GM23248 (cell line): Measurements from ENCODE around the gene GLIPR1L2. TPM values are rescaled to one million over a fixed set of nuclear protein-coding genes. Genes with fewer than 3 reads are reported as not detected.
A peak's percentile ranks its signal among the peaks of the same experiment; 100 is the strongest.
"Not testable (repeated sequence)": the region's sequence is repeated elsewhere in the genome, so short reads cannot be mapped to it uniquely, and the experiment has no call there.

Experiments used
- DNase-seq: peaks from one replicate; pipeline ENCODE4 v3.0.0-alpha.2; 2015
- H2AFZ ChIP-seq: fragments of 200-600 bp; sonication (generic); 2 replicates; pipeline ENCODE4 v1.6.1; 2016; ENCODE audit warnings: antibody characterized with exemption
- H3F3A ChIP-seq: fragments of 200-600 bp; sonication (generic); 2 replicates; pipeline ENCODE4 v1.6.1; 2016; ENCODE audit warnings: mild to moderate bottlenecking, antibody characterized with exemption, mixed run types; ENCODE audit not compliant: insufficient read depth
- H3K27ac ChIP-seq: fragments of 200-600 bp; sonication (generic); 2 replicates; pipeline ENCODE4 v1.5.1; 2016; ENCODE audit warnings: mild to moderate bottlenecking
- H3K27me3 ChIP-seq: fragments of 200-600 bp; sonication (generic); replicated peaks from 2 replicates; pipeline ENCODE4 v1.6.1; 2016; ENCODE audit warnings: mild to moderate bottlenecking; ENCODE audit not compliant: insufficient read depth
- H3K36me3 ChIP-seq: fragments of 200-600 bp; sonication (generic); 2 replicates; pipeline ENCODE4 v1.6.1; 2016; ENCODE audit warnings: low read depth, mild to moderate bottlenecking
- H3K4me1 ChIP-seq: fragments of 200-600 bp; sonication (generic); 2 replicates; pipeline ENCODE4 v1.6.1; 2016; ENCODE audit warnings: mild to moderate bottlenecking; ENCODE audit not compliant: insufficient read depth
- H3K4me2 ChIP-seq: fragments of 200-600 bp; sonication (generic); one replicate; pipeline ENCODE4 v1.6.1; 2016; ENCODE audit warnings: mild to moderate bottlenecking; ENCODE audit not compliant: unreplicated experiment
- H3K4me3 ChIP-seq: fragments of 200-600 bp; sonication (generic); 2 replicates; pipeline ENCODE4 v1.5.1; 2016; ENCODE audit warnings: mild to moderate bottlenecking
- H3K79me2 ChIP-seq: fragments of 200-600 bp; sonication (generic); 2 replicates; pipeline ENCODE4 v1.6.1; 2016; ENCODE audit warnings: mild to moderate bottlenecking; ENCODE audit not compliant: insufficient read depth
- H3K9ac ChIP-seq: fragments of 200-600 bp; sonication (generic); 2 replicates; pipeline ENCODE4 v1.6.1; 2016; ENCODE audit warnings: mild to moderate bottlenecking
- H3K9me2 ChIP-seq: fragments of 200-600 bp; sonication (generic); 2 replicates; pipeline ENCODE4 v1.6.1; 2016; ENCODE audit warnings: mixed run types, mild to moderate bottlenecking, moderate library complexity; ENCODE audit not compliant: insufficient read depth
- H3K9me3 ChIP-seq: fragments of 200-600 bp; sonication (generic); one replicate; pipeline ENCODE4 v1.6.1; 2017; ENCODE audit warnings: low read depth
- H4K20me1 ChIP-seq: fragments of 200-600 bp; sonication (generic); 2 replicates; pipeline ENCODE4 v1.6.0; 2016; ENCODE audit not compliant: insufficient read depth
- EZH2 ChIP-seq: fragments of 200-600 bp; sonication (generic); IDR thresholded peaks from 2 replicates; pipeline ENCODE4 v1.6.1; 2018; ENCODE audit warnings: antibody characterized with exemption, mild to moderate bottlenecking; ENCODE audit not compliant: insufficient read depth, poor library complexity, severe bottlenecking
- EZH2phosphoT487 ChIP-seq: fragments of 200-600 bp; sonication (generic); IDR thresholded peaks from 2 replicates; pipeline ENCODE4 v1.6.1; 2018; ENCODE audit warnings: antibody characterized with exemption, moderate library complexity, mild to moderate bottlenecking, low read depth; ENCODE audit not compliant: insufficient read depth
- WGBS, 2 experiments: methylation state at CpG; one replicate each; pipeline ENCODE4 v1.1.6; 2015 to 2017; ENCODE audit warnings: low lambda C conversion rate in 2 of 2, low coverage in 1 of 2; ENCODE audit errors: missing lambda C conversion rate in 2 of 2; 5-methylcytosine and 5-hydroxymethylcytosine counted together
- in situ Hi-C: fragments of 300-500 bp; cut with MboI; formaldehyde crosslinking; loops from 2 replicates; pipeline ENCODE4 v1.15.0; 2020
- polyA plus RNA-seq: library from polyadenylated mRNA; unstranded; fragments of >200 nt; fragmentation: Nextera tagmentation; extraction: Ambion mirVana; gene quantifications from 2 replicates; pipeline ENCODE4 v1.2.1, GENCODE V29; 2016
- total RNA-seq: library from RNA; depleted of rRNA; stranded (reverse); fragments of >200 nt; shearing (Covaris generic); gene quantifications from 2 replicates; pipeline ENCODE4 v1.2.3, GENCODE V29; 2014

Gene GLIPR1L2
- total and polyA plus RNA-seq, 2 experiments from 2014 or later = 1.6 to 2.1 TPM

GRCh38 chr12:75444429-75445136, 53.7 kb downstream of the GLIPR1L2 start:
- TF ChIP-seq EZH2phosphoT487 (no peak), EZH2 (no peak)
- H3F3A ChIP-seq = peaks cover 38% of the 10 kb centered on the region
- no peaks in the 10 kb centered on the region for H3K79me2 ChIP-seq
- DNase-seq = peak; percentile 87
- peaks cover 58% of the 10 kb centered on the region for H3K4me1 ChIP-seq
- peak overlapping the region; percentile 28; the same call in 1 of the 2 replicates for H3K4me3 ChIP-seq
- peak overlapping the region; percentile 56 for H3K27ac ChIP-seq
- peak overlapping the region; percentile 59 for H3K4me2 ChIP-seq
- no peak overlapping the region for H3K9ac ChIP-seq
- H4K20me1 ChIP-seq = no peaks in the 10 kb centered on the region
- H3K9me2 ChIP-seq = peaks cover 6% of the 10 kb centered on the region; the same call in 1 of the 2 replicates
- H3K27me3 ChIP-seq = no peaks in the 10 kb centered on the region
- no peaks in the 10 kb centered on the region for H3K36me3 ChIP-seq
- 64 to 66% methylated on average over 6 of the region's 6 CpGs for WGBS, 2 experiments
- H3K9me3 ChIP-seq = no peaks in the 10 kb centered on the region
- peak overlapping the region; percentile 23; the same call in 1 of the 2 replicates for H2AFZ ChIP-seq
- in situ Hi-C loops = no loop called here

- 84 to 85% methylated on average over 7 of the region's 7 CpGs for WGBS, 2 experiments
- in situ Hi-C loops, H3K27me3 ChIP-seq, H3K9me3 ChIP-seq, H3K9me2 ChIP-seq, DNase-seq, H4K20me1 ChIP-seq, H3K4me2 ChIP-seq, H3K27ac ChIP-seq, H2AFZ ChIP-seq, H3K9ac ChIP-seq, H3K36me3 ChIP-seq, H3K4me3 ChIP-seq, H3K79me2 ChIP-seq: not testable (repeated sequence)
- Histone ChIP-seq H3K4me1 (peaks cover 52% of the 10 kb centered on the region), H3F3A (peaks cover 33% of the 10 kb centered on the region)
These were observed 54.2 kb downstream of the GLIPR1L2 start for GRCh38 chr12:75445137-75445507.

- H3K9ac ChIP-seq = no peak overlapping the region
- no peaks in the 10 kb centered on the region for H3K27me3 ChIP-seq
- H3K4me1 ChIP-seq = peaks cover 47% of the 10 kb centered on the region
- peak overlapping the region; percentile 39; the same call in 1 of the 2 replicates for H3K4me3 ChIP-seq
- H3K36me3 ChIP-seq = no peaks in the 10 kb centered on the region
- in situ Hi-C loops = no loop called here
- H3F3A ChIP-seq = peaks cover 28% of the 10 kb centered on the region
- no peaks in the 10 kb centered on the region for H3K9me3 ChIP-seq
- no peaks in the 10 kb centered on the region for H3K79me2 ChIP-seq
- peak; percentile 80 for DNase-seq
- H3K27ac ChIP-seq = 0 out of 2 replicates have a peak overlapping the region, but pooled peaks have one; percentile 4
- no peak overlapping the region for H2AFZ ChIP-seq
- no peak for TF ChIP-seq EZH2
- no peak for TF ChIP-seq EZH2phosphoT487
- H3K4me2 ChIP-seq = peak overlapping the region; percentile 72
- H4K20me1 ChIP-seq = no peaks in the 10 kb centered on the region
- peaks cover 6% of the 10 kb centered on the region; the same call in 1 of the 2 replicates for H3K9me2 ChIP-seq
These were observed 56.0 kb downstream of the GLIPR1L2 start for GRCh38 chr12:75446857-75447256.

- H3F3A ChIP-seq = peaks cover 28% of the 10 kb centered on the region
- peaks cover 53% of the 10 kb centered on the region for H3K4me1 ChIP-seq
- no peak overlapping the region for H2AFZ ChIP-seq
- 0 out of 2 replicates have a peak overlapping the region, but pooled peaks have one; percentile 39 for H3K4me3 ChIP-seq
- H4K20me1 ChIP-seq = no peaks in the 10 kb centered on the region
- H3K36me3 ChIP-seq = no peaks in the 10 kb centered on the region
- TF ChIP-seq EZH2phosphoT487 (no peak), EZH2 (no peak)
- peak overlapping the region; percentile 72 for H3K4me2 ChIP-seq
- 63 to 65% methylated on average over 4 of the region's 4 CpGs for WGBS, 2 experiments
- H3K79me2 ChIP-seq = no peaks in the 10 kb centered on the region
- no peaks in the 10 kb centered on the region for H3K9me3 ChIP-seq
- DNase-seq = no peak
- H3K27ac ChIP-seq = no peak overlapping the region
- in situ Hi-C loops = no loop called here
- no peak overlapping the region for H3K9ac ChIP-seq
- no peaks in the 10 kb centered on the region for H3K27me3 ChIP-seq
- H3K9me2 ChIP-seq = peaks cover 5% of the 10 kb centered on the region; the same call in 1 of the 2 replicates
These were observed 57.0 kb downstream of the GLIPR1L2 start for GRCh38 chr12:75447691-75448393.
